Neural cell (in vitro differentiated cells): ENCODE measurements around the gene MBD5. TPM values are rescaled to one million over a fixed set of nuclear protein-coding genes. Genes with fewer than 3 reads are reported as not detected.

Experiments
- H2AFZ ChIP-seq: fragments of 200-600, 300-800 bp; sonication (generic), shearing (Covaris generic); 2 replicates; pipeline ENCODE4 v1.6.0; 2014; ENCODE audit warnings: low read depth, mild to moderate bottlenecking, antibody characterized with exemption, low read length, moderate library complexity
- H3F3A ChIP-seq: fragments of 200-600 bp; shearing (Covaris generic); 2 replicates; pipeline ENCODE4 v1.6.1; 2016; ENCODE audit warnings: mild to moderate bottlenecking, moderate library complexity, mixed read lengths, antibody characterized with exemption, low read length; ENCODE audit not compliant: insufficient read depth, poor library complexity, severe bottlenecking
- H3K27ac ChIP-seq: fragments of 200-600, 300-800 bp; sonication (generic), shearing (Covaris generic); 2 replicates; pipeline ENCODE4 v1.5.1; 2014; ENCODE audit warnings: mild to moderate bottlenecking, low read length, moderate library complexity
- H3K27me3 ChIP-seq: fragments of 300-800, 200-600 bp; sonication (generic), shearing (Covaris generic); 2 replicates; pipeline ENCODE4 v1.6.0; 2014; ENCODE audit warnings: mild to moderate bottlenecking, low read depth, low read length, moderate library complexity; ENCODE audit not compliant: insufficient read depth
- H3K36me3 ChIP-seq: fragments of 300-800, 200-600 bp; sonication (generic), shearing (Covaris generic); 2 replicates; pipeline ENCODE4 v1.5.1; 2014; ENCODE audit warnings: mild to moderate bottlenecking, antibody characterized with exemption, low read length, moderate library complexity; ENCODE audit not compliant: insufficient read depth
- H3K4me2 ChIP-seq: fragments of 300-800, 200-600 bp; sonication (generic), shearing (Covaris generic); 2 replicates; pipeline ENCODE4 v1.6.0; 2014; ENCODE audit warnings: mild to moderate bottlenecking, low read length
- H3K4me3 ChIP-seq: fragments of 300-800, 200-600 bp; sonication (generic), shearing (Covaris generic); 2 replicates; pipeline ENCODE4 v1.5.1; 2014; ENCODE audit warnings: mild to moderate bottlenecking, low read length, moderate library complexity
- H3K79me2 ChIP-seq: fragments of 200-600 bp; shearing (Covaris generic); replicated peaks from 2 replicates; pipeline ENCODE4 v1.6.0; 2014; ENCODE audit warnings: mild to moderate bottlenecking, low read length, moderate library complexity; ENCODE audit not compliant: insufficient read depth
- H3K9ac ChIP-seq: fragments of 300-800, 200-600 bp; sonication (generic), shearing (Covaris generic); 2 replicates; pipeline ENCODE4 v1.6.1; 2016; ENCODE audit warnings: mild to moderate bottlenecking, low read length, mixed read lengths
- H3K9me2 ChIP-seq: fragments of 200-600 bp; shearing (Covaris generic); 2 replicates; pipeline ENCODE4 v1.6.1; 2016; ENCODE audit warnings: mild to moderate bottlenecking, low read length, mixed read lengths; ENCODE audit not compliant: insufficient read depth
- H3K9me3 ChIP-seq: fragments of 200-600, 300-800 bp; sonication (generic), shearing (Covaris generic); 2 replicates; pipeline ENCODE4 v1.6.1; 2016; ENCODE audit warnings: mild to moderate bottlenecking, mixed run types, low read length, moderate library complexity, mixed read lengths
- H4K20me1 ChIP-seq: fragments of 200-600 bp; shearing (Covaris generic); 2 replicates; pipeline ENCODE4 v1.6.1; 2016; ENCODE audit warnings: mild to moderate bottlenecking, mixed run types; ENCODE audit not compliant: insufficient read depth
- EP300 ChIP-seq: fragments of 450-650 bp; conservative IDR thresholded peaks from 2 replicates; pipeline ENCODE4 v1.6.1; 2014; ENCODE audit warnings: antibody characterized with exemption, mild to moderate bottlenecking, moderate library complexity; ENCODE audit not compliant: poor library complexity, severe bottlenecking
- EZH2 ChIP-seq: fragments of 200-600, 300-800 bp; shearing (Covaris generic), sonication (generic); IDR thresholded peaks from 2 replicates; pipeline ENCODE4 v1.6.1; 2014; ENCODE audit warnings: antibody characterized with exemption, low read length, borderline replicate concordance, mild to moderate bottlenecking; ENCODE audit not compliant: insufficient read depth, poor library complexity, severe bottlenecking
- MXI1 ChIP-seq: fragments of 450-650 bp; conservative IDR thresholded peaks from 2 replicates; pipeline ENCODE4 v1.6.1; 2014; ENCODE audit warnings: antibody characterized with exemption, mild to moderate bottlenecking; ENCODE audit not compliant: poor library complexity, severe bottlenecking
- POLR2AphosphoS5 ChIP-seq: IDR thresholded peaks from 2 replicates; pipeline ENCODE4 v1.6.1; 2012
- RAD21 ChIP-seq: fragments of 450-650 bp; conservative IDR thresholded peaks from 2 replicates; pipeline ENCODE4 v1.6.1; 2014; ENCODE audit warnings: antibody characterized with exemption, mild to moderate bottlenecking, moderate library complexity
- SMC3 ChIP-seq: fragments of 450-650 bp; conservative IDR thresholded peaks from 2 replicates; pipeline ENCODE4 v1.6.1; 2014; ENCODE audit warnings: antibody characterized with exemption, mild to moderate bottlenecking, moderate library complexity; ENCODE audit not compliant: poor library complexity
- TAF1 ChIP-seq: IDR thresholded peaks from 2 replicates; pipeline ENCODE4 v1.6.1; 2012; ENCODE audit warnings: low read depth
- polyA plus RNA-seq: library from polyadenylated mRNA; depleted of rRNA; stranded (reverse); fragments of >200 nt; gene quantifications from 2 replicates; pipeline ENCODE4 v1.2.3, GENCODE V29; 2014
- TF ChIP-seq, protein P1 (sequence below): IDR thresholded peaks from 2 replicates; pipeline ENCODE4 v1.6.1; 2012; ENCODE audit warnings: borderline replicate concordance
- TF ChIP-seq, protein P2 (sequence below): fragments of 450-650 bp; IDR thresholded peaks from 2 replicates; pipeline ENCODE4 v1.5.1; 2014; ENCODE audit warnings: antibody characterized with exemption, mild to moderate bottlenecking, moderate library complexity; ENCODE audit not compliant: poor library complexity, severe bottlenecking

The MBD5 gene
- polyA plus RNA-seq, 1 donor from 2014 or later = 9.7 TPM

DNA sequence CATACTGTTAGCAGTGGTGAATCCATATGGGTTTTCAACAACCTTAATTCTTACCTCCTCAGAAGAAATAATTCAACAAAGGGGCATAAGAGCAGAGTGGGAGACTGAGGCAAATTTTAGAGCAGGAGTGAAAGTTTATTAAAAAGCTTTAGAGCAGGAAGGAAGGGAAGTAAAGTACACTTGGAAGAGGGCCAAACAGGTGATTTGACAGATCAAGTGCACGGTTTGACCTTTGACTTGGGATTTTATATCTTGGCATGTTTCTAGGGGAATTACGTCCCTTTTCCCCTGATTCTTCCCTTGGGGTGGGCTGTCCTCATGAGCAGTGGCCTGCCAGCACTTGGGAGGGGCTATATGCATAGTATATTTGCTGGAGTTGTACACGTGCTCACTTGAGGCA, 280.5 kb downstream of the MBD5 start:
- H3K27ac ChIP-seq = no peak overlapping the region
- TF ChIP-seq, protein P1, sequence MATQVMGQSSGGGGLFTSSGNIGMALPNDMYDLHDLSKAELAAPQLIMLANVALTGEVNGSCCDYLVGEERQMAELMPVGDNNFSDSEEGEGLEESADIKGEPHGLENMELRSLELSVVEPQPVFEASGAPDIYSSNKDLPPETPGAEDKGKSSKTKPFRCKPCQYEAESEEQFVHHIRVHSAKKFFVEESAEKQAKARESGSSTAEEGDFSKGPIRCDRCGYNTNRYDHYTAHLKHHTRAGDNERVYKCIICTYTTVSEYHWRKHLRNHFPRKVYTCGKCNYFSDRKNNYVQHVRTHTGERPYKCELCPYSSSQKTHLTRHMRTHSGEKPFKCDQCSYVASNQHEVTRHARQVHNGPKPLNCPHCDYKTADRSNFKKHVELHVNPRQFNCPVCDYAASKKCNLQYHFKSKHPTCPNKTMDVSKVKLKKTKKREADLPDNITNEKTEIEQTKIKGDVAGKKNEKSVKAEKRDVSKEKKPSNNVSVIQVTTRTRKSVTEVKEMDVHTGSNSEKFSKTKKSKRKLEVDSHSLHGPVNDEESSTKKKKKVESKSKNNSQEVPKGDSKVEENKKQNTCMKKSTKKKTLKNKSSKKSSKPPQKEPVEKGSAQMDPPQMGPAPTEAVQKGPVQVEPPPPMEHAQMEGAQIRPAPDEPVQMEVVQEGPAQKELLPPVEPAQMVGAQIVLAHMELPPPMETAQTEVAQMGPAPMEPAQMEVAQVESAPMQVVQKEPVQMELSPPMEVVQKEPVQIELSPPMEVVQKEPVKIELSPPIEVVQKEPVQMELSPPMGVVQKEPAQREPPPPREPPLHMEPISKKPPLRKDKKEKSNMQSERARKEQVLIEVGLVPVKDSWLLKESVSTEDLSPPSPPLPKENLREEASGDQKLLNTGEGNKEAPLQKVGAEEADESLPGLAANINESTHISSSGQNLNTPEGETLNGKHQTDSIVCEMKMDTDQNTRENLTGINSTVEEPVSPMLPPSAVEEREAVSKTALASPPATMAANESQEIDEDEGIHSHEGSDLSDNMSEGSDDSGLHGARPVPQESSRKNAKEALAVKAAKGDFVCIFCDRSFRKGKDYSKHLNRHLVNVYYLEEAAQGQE = no peak
- TF ChIP-seq EP300 = no peak
- no peak for TF ChIP-seq TAF1
- TF ChIP-seq MXI1 = no peak
- no peak for TF ChIP-seq SMC3
- TF ChIP-seq EZH2 = no peak
- TF ChIP-seq, protein P2, sequence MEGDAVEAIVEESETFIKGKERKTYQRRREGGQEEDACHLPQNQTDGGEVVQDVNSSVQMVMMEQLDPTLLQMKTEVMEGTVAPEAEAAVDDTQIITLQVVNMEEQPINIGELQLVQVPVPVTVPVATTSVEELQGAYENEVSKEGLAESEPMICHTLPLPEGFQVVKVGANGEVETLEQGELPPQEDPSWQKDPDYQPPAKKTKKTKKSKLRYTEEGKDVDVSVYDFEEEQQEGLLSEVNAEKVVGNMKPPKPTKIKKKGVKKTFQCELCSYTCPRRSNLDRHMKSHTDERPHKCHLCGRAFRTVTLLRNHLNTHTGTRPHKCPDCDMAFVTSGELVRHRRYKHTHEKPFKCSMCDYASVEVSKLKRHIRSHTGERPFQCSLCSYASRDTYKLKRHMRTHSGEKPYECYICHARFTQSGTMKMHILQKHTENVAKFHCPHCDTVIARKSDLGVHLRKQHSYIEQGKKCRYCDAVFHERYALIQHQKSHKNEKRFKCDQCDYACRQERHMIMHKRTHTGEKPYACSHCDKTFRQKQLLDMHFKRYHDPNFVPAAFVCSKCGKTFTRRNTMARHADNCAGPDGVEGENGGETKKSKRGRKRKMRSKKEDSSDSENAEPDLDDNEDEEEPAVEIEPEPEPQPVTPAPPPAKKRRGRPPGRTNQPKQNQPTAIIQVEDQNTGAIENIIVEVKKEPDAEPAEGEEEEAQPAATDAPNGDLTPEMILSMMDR = no peak
- TF ChIP-seq POLR2AphosphoS5 = no peak
- no peak for TF ChIP-seq RAD21
- no peaks in the 10 kb centered on the region for H3K79me2 ChIP-seq
- H3K9ac ChIP-seq = no peak overlapping the region
- no peak overlapping the region for H3K4me2 ChIP-seq
- no peaks in the 10 kb centered on the region for H3K36me3 ChIP-seq
- H3K27me3 ChIP-seq = no peaks in the 10 kb centered on the region
- no peak overlapping the region for H2AFZ ChIP-seq
- H3F3A ChIP-seq = no peaks in the 10 kb centered on the region
- H3K4me3 ChIP-seq = no peak overlapping the region
- H3K9me2 ChIP-seq = no peaks in the 10 kb centered on the region
- no peaks in the 10 kb centered on the region for H4K20me1 ChIP-seq
- no peaks in the 10 kb centered on the region for H3K9me3 ChIP-seq

DNA sequence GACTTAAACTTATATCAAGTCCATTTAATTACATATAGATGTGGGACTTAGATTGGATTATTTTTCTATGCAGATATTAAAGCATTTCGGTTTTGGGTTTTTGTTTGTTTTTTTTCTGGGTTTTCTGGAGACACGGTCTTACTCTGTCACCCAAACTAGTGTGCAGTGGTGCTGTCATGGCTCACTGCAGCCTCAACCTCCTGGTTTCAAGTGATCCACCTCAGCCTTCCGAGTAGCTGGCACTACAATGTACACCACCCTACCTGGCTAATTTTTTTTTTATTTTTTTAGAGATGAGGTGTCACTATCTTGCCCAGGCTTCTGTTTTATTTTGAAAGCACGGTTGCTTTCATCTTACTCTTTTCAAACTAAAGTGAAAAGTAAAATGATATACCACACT, 281.6 kb downstream of the MBD5 start:
- Histone ChIP-seq H3K79me2 (no peaks in the 10 kb centered on the region), H2AFZ (no peak overlapping the region), H3K9ac (no peak overlapping the region), H3K4me3 (no peak overlapping the region), H3F3A (no peaks in the 10 kb centered on the region), H3K36me3 (no peaks in the 10 kb centered on the region), H3K27me3 (no peaks in the 10 kb centered on the region), H3K4me2 (no peak overlapping the region), H4K20me1 (no peaks in the 10 kb centered on the region), H3K9me2 (no peaks in the 10 kb centered on the region), H3K27ac (no peak overlapping the region), H3K9me3 (no peaks in the 10 kb centered on the region)
- TF ChIP-seq, protein P2 = no peak
- TF ChIP-seq, protein P1 = no peak
- TF ChIP-seq TAF1 (no peak), POLR2AphosphoS5 (no peak), EZH2 (no peak)
